Measurements from ENCODE around the gene ABCA9.
A peak's percentile ranks its signal among the peaks of the same experiment; 100 is the strongest.
"Not testable (repeated sequence)": the region's sequence is repeated elsewhere in the genome, so short reads cannot be mapped to it uniquely, and the experiment has no call there.

Gene ABCA9

DNA sequence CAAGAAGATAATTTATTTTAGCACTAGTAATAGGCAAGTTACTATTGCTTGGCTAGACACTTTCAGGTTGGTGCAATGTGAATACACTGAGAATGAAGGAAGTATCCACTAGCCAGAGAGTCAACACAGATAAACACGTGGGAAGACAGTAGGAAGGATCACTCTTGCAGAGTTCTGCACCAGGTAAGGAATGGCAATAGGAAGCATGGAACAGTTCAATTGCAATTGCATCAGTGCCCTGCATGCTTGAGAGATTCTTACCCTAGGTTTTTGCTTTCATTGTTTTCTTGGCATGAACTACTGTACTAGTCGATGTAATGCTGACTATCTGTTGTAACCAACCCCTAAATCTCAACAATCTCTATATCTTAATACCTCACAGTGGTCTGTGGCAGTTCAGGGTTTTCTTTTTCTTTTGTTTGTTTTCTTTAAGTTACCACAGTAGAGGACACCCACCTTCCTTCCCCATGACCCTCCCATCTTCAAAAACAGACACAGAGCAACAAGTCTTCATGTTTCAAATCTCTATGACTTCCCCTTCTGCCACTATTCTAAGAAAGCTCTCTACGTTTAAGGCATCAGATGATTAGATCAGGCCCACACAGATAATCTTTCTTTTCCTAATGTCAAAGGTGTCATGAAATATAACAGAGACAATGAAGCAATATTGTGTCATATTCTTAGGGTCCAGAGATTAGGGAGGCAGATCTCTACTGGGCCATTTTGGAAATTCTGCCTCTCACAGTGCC is 87.5 kb downstream of the ABCA9 start:
- H3K4me3 ChIP-seq (ENCODE audit: low read length), result no peak overlapping the region
- no peak for DNase-seq (ENCODE audit: low read depth, low spot score)

DNA sequence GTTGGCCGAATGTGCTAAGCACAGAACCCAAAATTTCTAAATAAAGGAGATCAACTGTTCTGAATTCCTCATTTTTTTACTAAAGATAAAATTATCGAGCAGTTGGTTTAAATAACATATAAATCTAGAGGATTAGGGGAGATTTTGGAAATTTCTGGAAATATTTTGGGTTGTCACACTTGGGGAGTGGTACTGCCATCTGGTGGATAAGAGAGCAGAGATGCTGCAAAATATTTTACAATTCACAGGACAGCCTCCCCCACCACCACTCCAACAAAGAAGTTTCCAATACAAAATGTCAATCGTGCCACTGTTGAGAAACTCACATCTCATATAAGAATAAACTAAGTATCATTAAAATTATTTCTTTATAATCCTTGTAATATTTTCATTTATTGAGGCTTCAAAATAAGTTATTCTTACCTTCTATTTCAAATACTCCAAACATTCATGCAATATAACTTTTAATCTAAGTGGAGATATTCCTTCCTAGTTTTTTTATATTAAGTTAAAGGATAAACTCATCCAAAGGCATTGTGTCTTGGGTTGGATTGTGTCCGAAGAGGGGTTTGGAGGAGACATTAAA is 88.5 kb downstream of the ABCA9 start:
- no peak overlapping the region for H3K4me3 ChIP-seq (ENCODE audit: low read length)
- no peak for DNase-seq (ENCODE audit: low read depth, low spot score)

DNA sequence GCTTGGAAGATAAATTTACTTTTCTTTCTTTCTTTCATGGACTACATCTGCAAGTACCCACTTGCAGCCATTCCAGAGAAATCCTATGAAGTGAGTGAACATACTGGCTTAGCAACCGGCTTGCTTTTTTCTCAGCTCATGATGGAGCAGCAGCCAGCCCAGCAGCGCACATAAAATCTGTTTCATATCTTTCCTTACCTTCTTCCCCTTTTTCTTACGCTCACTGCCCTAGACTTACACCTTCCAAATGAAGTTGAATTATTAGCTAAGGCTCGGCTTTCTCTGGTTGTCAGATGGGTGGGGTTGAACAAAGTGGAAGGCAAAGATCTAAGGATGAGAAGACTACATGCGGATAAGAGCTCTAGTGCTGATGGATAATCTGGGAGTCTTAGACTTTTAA is 91.6 kb downstream of the ABCA9 start:
- H3K4me3 ChIP-seq (ENCODE audit: low read length), result no peak overlapping the region
- no peak for DNase-seq (ENCODE audit: low read depth, low spot score)

DNA sequence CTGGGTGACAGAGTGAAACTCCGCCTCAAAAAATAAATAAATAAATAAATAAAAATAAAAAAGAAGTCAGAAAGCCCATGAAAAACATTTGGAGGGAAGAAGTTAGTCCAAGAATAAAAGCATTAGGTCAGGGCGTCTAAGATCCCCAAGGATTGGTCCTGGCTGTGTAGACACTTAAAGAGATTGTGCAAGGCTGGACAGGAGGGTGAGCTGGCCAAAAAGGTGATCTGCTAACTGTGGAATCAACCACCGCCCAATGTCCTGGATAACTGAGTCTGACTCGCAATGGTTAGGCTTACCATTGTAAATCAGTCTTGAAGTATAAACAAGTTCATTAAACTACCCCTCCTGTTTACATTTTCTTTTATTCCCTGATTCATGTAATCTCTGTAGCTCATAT is 96.8 kb downstream of the ABCA9 start:
- no peak overlapping the region for H3K4me3 ChIP-seq (ENCODE audit: low read length)
- DNase-seq (ENCODE audit: low read depth, low spot score), result no peak

DNA sequence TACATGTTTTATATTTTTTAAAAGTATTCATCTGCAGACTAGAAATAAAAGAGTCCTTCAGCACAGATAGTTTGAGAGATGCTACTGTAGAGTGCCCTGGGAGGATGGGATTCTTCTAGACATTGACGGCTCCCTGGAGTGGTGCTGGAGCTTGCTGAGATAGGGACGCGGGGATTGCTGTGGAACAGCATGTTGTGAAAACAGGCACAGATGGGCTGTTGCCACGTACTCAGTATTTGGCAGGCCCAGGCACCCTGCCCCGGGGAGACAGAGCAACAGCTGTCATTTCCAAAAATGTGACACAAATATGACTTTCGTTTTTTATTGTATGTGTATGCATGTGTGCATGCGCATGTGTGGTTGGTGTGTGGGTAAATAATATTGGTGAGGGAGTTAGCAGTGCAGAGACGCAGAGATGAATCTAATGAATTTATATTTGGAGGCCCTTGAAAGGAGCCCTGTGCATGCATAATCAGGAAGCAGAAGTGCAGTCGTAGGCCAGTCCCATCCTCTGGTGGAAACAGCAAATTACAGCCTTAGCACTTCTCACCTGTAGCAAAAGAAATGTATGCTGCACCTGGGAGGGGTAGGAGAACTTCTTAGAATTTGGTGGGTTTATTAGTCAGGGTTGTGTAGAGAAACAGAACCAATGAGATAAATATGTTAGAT is 99.4 kb downstream of the ABCA9 start:
- no peak for DNase-seq (ENCODE audit: low read depth, low spot score)

DNA sequence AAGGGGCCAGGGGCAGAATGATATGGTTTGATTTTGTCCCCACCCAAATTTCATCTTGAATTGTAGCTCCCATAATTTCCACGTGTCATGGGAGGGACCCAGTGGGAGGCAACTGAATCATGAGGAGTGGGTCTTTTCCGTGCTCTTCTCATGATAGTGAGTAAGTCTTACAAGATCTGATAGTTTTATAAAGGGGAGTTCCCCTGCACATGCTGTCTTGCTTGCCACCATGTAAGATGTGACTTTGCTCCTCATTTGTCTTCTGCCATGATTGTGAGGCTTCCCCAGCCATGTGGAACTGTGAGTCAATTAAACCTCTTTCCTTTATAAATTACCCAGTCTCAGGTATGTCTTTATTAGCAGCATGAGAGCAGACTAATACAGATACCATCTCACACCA is 101.6 kb downstream of the ABCA9 start:
- DNase-seq (ENCODE audit: low read depth, low spot score); H3K4me3 ChIP-seq (ENCODE audit: low read length): not testable (repeated sequence)

More for the DNA sequence above, 99.4 kb downstream of the ABCA9 start:
- no peak overlapping the region for H3K4me3 ChIP-seq (ENCODE audit: low read length)

- DNase-seq (ENCODE audit: low read depth, low spot score), result no peak
- no peak overlapping the region for H3K4me3 ChIP-seq (ENCODE audit: low read length)
Observed at GRCh38 chr17:68957944-68958343, 102.8 kb downstream of the ABCA9 start.

DNA sequence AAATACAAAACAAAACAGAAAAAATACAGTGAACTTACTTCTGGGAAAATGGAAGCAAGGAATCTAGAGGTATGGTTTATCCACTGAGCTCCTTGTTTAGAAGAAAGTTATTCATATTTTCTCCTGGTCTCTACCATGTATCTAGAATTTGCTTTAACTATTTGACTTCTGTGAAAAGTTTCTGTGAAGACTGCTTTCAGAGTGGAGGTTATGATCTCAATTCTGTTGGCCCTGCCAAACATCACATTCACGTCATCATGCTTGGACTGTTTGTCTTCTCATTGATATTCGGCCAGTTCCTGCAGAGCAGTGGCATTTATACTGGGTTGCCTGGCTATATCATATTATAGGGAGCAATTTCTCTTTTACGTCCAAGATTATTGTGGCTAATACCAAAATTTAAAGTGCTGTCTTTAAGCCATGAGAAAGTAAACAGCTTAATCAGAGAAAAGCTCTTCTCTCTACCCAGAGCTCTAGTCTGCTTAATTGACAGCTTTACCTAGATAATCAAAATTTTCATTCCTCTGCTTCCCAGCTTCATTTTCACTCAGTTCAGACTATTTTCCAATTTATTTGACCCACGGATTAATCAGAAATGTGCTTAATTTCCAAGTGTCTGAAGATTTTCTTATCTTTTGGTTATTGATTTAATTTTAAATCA is 105.4 kb downstream of the ABCA9 start, which contains the start of gene ABCA8:
ABCA8 (minus strand) TSS at position 212 of the 661 bp plus-strand sequence. CDS start 13,358 bp downstream, outside the sequence.
- no peak within 1 kb of the TSS for H3K4me3 ChIP-seq (ENCODE audit: low read length)
- no peak for DNase-seq (ENCODE audit: low read depth, low spot score)

GRCh38 chr17:68954146-68954896 is 106.4 kb downstream of the ABCA9 start:
- no peak overlapping the region for H3K4me3 ChIP-seq (ENCODE audit: low read length)
- DNase-seq (ENCODE audit: low read depth, low spot score), result no peak

DNA sequence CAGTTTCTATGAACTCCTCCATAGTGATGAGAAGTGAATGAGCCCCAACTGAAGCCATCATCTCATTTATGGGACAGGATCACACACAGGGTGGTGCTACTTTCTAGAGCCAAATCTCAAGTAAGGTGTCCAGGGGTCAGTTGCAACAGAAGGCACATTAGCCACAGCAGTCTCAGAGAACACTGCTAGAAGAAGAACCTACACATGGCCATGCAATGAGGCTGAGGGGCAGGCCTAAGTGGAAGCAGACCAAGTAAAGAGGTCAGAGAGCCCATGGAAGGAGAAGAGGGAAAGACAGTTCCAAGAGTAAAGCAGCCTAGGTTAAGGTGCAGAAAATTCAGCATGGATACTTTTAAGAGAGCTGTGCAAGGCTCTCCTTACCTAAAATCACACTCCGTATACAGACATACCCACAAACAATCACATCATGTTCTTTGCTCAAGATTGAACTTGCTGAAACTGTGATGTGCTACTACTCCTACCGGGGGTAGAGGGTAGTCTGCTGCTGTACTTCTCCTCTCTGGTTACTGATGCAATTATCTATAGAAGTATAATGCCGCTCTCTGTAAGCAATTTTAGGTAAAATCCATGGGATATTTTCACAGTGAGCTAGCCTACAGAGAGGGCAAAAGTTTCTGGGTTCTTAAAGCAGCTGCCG is 107.3 kb downstream of the ABCA9 start:
- DNase-seq (ENCODE audit: low read depth, low spot score), result no peak
- H3K4me3 ChIP-seq (ENCODE audit: low read length), result no peak overlapping the region

- no peak for DNase-seq (ENCODE audit: low read depth, low spot score)
- H3K4me3 ChIP-seq (ENCODE audit: low read length), result no peak overlapping the region
Observed at GRCh38 chr17:68950725-68951124, 110.0 kb downstream of the ABCA9 start.

GRCh38 chr17:68947868-68948267 is 112.9 kb downstream of the ABCA9 start:
- not testable (repeated sequence) for H3K4me3 ChIP-seq (ENCODE audit: low read length); DNase-seq (ENCODE audit: low read depth, low spot score)

GRCh38 chr17:68944435-68945035 is 116.2 kb downstream of the ABCA9 start:
- H3K4me3 ChIP-seq (ENCODE audit: low read length), result no peak overlapping the region
- DNase-seq (ENCODE audit: low read depth, low spot score), result peak; percentile 79

DNA sequence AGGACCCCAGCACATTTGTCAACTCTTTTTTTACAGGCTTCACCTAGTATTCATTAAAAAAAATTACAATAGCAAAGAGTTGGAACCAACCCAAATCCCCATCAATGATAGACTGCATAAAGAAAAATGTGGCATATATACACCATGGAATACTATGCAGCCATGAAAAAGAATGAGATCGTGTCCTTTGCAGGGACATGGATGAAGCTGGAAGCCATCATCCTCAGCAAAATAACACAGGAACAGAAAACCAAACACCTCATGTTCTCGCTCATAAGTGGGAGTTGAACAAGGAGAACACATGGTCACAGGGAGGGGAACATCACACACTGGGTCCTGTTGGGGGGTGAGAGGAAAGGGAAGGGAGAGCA is 116.9 kb downstream of the ABCA9 start:
- H3K4me3 ChIP-seq (ENCODE audit: low read length); DNase-seq (ENCODE audit: low read depth, low spot score): not testable (repeated sequence)

DNA sequence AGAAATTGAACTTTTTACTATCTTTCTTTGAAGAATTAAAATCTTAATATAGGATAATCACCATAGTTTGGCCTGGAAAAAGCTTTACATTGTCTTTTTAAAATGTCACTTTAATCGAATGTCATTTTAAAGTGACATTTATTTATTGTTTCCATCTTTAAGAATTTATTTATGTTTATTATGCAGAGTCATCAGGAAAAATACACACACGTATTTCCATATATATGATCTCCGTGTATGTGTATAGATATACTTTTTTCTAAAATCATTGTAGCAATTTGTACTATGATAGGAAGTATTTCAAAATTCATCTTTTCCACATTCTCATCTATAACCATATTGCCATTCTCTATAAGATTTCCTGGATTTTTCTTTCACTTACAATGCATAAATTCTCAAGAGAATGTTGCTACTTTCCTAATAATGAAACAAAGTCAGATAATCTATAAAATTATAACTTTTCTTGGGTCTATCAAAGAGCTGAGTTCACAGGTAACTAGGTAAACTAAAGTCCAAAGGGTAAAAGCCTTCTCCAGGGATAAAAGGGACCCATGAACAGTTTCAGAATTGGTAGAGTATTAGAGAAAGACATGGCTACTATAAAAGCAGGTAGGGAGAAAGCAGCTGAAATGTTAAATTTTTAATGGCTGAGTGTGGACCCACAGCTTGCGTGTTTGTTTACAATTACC is 117.5 kb downstream of the ABCA9 start:
- no peak overlapping the region for H3K4me3 ChIP-seq (ENCODE audit: low read length)
- DNase-seq (ENCODE audit: low read depth, low spot score), result no peak

DNA sequence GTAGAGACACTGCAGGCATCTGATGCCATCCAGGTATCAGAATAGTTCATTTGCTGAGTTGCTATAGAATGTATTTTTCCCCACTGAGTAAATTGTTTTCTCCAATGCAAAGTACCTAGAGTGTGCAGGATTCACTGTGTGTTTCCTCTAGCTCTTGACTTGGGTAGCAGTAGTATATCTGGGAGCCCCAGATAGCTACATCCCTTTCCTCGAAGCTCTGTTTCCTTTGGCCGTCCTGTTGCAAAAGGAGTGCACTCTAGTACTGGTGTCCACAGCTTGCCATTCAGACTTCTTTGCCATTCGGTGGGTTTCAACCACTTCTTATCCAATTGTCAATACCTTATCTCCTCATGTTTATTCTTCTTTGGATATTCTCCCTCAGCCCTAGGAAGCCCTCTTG is 118.3 kb downstream of the ABCA9 start:
- H3K4me3 ChIP-seq (ENCODE audit: low read length), result no peak overlapping the region
- DNase-seq (ENCODE audit: low read depth, low spot score), result no peak

DNA sequence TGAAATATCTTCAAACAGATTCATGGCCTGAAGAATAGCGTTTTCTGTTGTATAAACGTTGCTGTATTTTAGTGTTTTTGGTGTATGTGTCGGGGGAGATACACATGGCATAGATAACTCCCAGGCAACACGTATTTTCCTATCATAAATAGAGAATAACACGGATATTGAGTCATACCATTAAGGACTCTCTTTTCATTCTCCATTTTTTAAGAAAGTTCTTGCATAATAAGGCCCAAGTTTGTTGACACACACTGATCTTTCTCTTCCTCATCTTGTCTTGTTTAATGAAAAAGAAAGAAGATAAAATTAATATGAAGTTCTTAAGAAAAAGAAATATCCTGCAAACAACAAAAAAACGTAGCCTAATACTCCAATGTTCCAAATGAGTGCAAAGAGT is 119.0 kb downstream of the ABCA9 start:
- no peak overlapping the region for H3K4me3 ChIP-seq (ENCODE audit: low read length)
- DNase-seq (ENCODE audit: low read depth, low spot score), result no peak

DNA sequence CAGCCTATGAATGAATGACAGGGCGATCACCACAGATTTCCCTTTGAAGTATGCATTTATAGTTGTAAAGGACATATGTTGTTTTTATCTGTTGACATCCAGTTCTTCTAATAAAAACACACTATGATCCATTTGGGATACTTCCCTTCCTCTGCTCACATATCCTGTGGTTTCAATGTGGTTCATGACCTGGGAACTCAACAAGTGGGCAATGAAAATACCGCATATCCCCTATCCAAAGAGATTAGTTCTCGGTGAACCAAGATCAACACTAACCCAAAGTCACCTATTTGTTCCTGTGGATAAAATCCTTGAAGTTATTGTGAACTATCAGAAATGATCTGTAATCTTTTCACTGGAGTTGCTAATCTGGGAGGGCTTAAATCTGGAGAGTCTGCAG is 121.5 kb downstream of the ABCA9 start:
- no peak overlapping the region for H3K4me3 ChIP-seq (ENCODE audit: low read length)
- no peak for DNase-seq (ENCODE audit: low read depth, low spot score)

Measured in Jurkat, Clone E6-1 (cell line).